Transverse colon (tissue), 4 donors: ENCODE results near the gene CAPN12.

Experiments
- CTCF ChIP-seq, 5 experiments: fragments of 200-600 bp in 3 of 5; fragments of 450-650 bp in 2 of 5; sonication (generic) in 3 of 5; IDR thresholded peaks; 1 replicate in 2 of 5; 2 replicates in 3 of 5; pipeline ENCODE4 v1.5.1; 2016 to 2017; ENCODE audit warnings: antibody characterized with exemption in 5 of 5, inconsistent platforms in 3 of 5, mild to moderate bottlenecking in 2 of 5, moderate library complexity in 1 of 5
- EP300 ChIP-seq: sonication (generic); formaldehyde crosslinking; IDR thresholded peaks from one replicate; pipeline ENCODE4 v1.6.1; 2017; ENCODE audit warnings: antibody characterized with exemption, low read depth
- POLR2A ChIP-seq: fragments of 450-650 bp; IDR thresholded peaks from one replicate; pipeline ENCODE4 v1.6.1; 2016; ENCODE audit warnings: antibody characterized with exemption, mild to moderate bottlenecking, moderate library complexity
- POLR2AphosphoS5 ChIP-seq, 3 donors: sonication (generic); formaldehyde crosslinking; IDR thresholded peaks; one replicate each; pipeline ENCODE4 v1.6.1; 2016; ENCODE audit warnings: antibody characterized with exemption in 3 of 3

- TF ChIP-seq POLR2AphosphoS5 (IDR thresholded peaks at IDR 0.05): no peak
- no peak for TF ChIP-seq CTCF (IDR thresholded peaks at IDR 0.05)
- no peak for TF ChIP-seq POLR2A
- no peak for TF ChIP-seq EP300
These were observed 4.0 kb downstream of the CAPN12 start for GRCh38 chr19:38740257-38740592.
